ENCODE data around the gene FFAR3.

GRCh38 chr19:35365303-35365702, 7.0 kb downstream of the FFAR3 start:
- TF ChIP-seq JUND (IDR thresholded peaks at IDR 0.05) (no peak), CTCF (IDR thresholded peaks at IDR 0.05; ENCODE audit: low read depth, low read length, missing input control) (no peak), SP1 (IDR thresholded peaks at IDR 0.05) (no peak), TAF1 (conservative IDR thresholded peaks at IDR 0.05) (no peak), MAX (IDR thresholded peaks at IDR 0.05) (no peak), RAD21 (IDR thresholded peaks at IDR 0.05) (no peak), EGR1 (IDR thresholded peaks at IDR 0.05; ENCODE audit: low read depth in 2 of 2) (no peak), YY1 (IDR thresholded peaks at IDR 0.05) (no peak), REST (IDR thresholded peaks at IDR 0.05) (no peak), FOXA2 (IDR thresholded peaks at IDR 0.05) (no peak), ATF3 (IDR thresholded peaks at IDR 0.05) (no peak), GABPA (IDR thresholded peaks at IDR 0.05 in 1 of 2, conservative IDR thresholded peaks at IDR 0.05 in 1 of 2) (no peak), FOXA1 (IDR thresholded peaks at IDR 0.05) (no peak), RXRA (IDR thresholded peaks at IDR 0.05) (no peak)
